SJSA1 (cell line): ENCODE measurements around the gene CFAP97D2. TPM values are rescaled to one million over a fixed set of nuclear protein-coding genes. Genes with fewer than 3 reads are reported as not detected.

Source experiments
- DNase-seq, 2 experiments: peaks; one replicate each; pipeline ENCODE4 v3.0.0-alpha.2; 2015 to 2020; ENCODE audit warnings: low spot score in 2 of 2, low read depth in 1 of 2
- H3K27ac ChIP-seq: fragments of 250-450 bp; sonication (Bioruptor Pico); 2 replicates; pipeline ENCODE4 v1.5.1; 2020; ENCODE audit warnings: mild to moderate bottlenecking, moderate library complexity
- H3K27me3 ChIP-seq: fragments of 250-450 bp; sonication (Bioruptor Pico); replicated peaks from 2 replicates; pipeline ENCODE4 v1.5.1; 2020; ENCODE audit warnings: mild to moderate bottlenecking, moderate library complexity
- H3K36me3 ChIP-seq: fragments of 250-450 bp; sonication (Bioruptor Pico); 2 replicates; pipeline ENCODE4 v1.5.1; 2020; ENCODE audit warnings: mild to moderate bottlenecking
- H3K4me1 ChIP-seq: fragments of 250-450 bp; sonication (Bioruptor Pico); replicated peaks from 2 replicates; pipeline ENCODE4 v1.6.1; 2021; ENCODE audit warnings: mild to moderate bottlenecking
- H3K4me3 ChIP-seq: fragments of 250-450 bp; sonication (Bioruptor Pico); 2 replicates; pipeline ENCODE4 v1.5.1; 2020; ENCODE audit warnings: mild to moderate bottlenecking
- H3K9me3 ChIP-seq: fragments of 250-450 bp; sonication (Bioruptor Pico); replicated peaks from 2 replicates; pipeline ENCODE4 v1.5.1; 2020; ENCODE audit warnings: mild to moderate bottlenecking
- total RNA-seq: library from RNA; depleted of rRNA; stranded (reverse); fragments of >200 nt; shearing (Covaris generic); gene quantifications from 2 replicates; pipeline ENCODE4 v1.2.3, GENCODE V29; 2014

The CFAP97D2 gene
- total RNA-seq, 1 experiment from 2014 or later, result 0.08 TPM

DNA sequence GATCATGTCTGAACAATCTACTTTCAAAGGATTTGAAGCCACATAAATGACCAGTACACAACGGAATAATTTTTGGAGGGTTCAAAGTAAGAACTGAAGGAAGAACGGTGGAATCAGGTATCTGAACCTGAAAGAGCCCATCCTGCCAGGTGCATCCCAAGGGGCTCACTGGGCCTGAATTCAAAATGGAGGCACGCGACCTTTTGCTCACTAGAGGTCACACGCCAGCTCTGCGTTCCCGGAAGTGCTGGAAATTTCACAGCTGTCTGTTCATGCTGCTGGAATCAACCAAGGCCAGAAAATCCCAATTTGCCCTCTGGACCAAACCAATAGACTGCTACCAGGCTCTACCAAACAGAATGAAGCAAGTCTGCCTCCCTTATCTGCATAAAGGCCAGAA, 42.5 kb upstream of the CFAP97D2 start:
- Histone ChIP-seq H3K27ac (no peak overlapping the region), H3K27me3 (no peaks in the 10 kb centered on the region), H3K4me1 (peaks cover 9% of the 10 kb centered on the region), H3K9me3 (0 out of 2 replicates have a peak, but pooled peaks cover 3% of the 10 kb centered on the region), H3K36me3 (peaks cover 6% of the 10 kb centered on the region), H3K4me3 (no peak overlapping the region)
- DNase-seq, result no peak

GRCh38 chr13:114140131-114140905, 38.7 kb upstream of the CFAP97D2 start:
- no peak overlapping the region for H3K4me3 ChIP-seq
- H3K27me3 ChIP-seq, result no peaks in the 10 kb centered on the region
- no peak for DNase-seq
- H3K36me3 ChIP-seq, result no peaks in the 10 kb centered on the region
- H3K27ac ChIP-seq, result no peak overlapping the region
- H3K9me3 ChIP-seq, result no peaks in the 10 kb centered on the region
- no peaks in the 10 kb centered on the region for H3K4me1 ChIP-seq

- no peaks in the 10 kb centered on the region for H3K9me3 ChIP-seq
- no peaks in the 10 kb centered on the region for H3K4me1 ChIP-seq
- H3K4me3 ChIP-seq, result no peak overlapping the region
- no peak for DNase-seq
- no peak overlapping the region for H3K27ac ChIP-seq
- no peaks in the 10 kb centered on the region for H3K27me3 ChIP-seq
- H3K36me3 ChIP-seq, result no peaks in the 10 kb centered on the region
Measured at GRCh38 chr13:114140906-114141250, 38.2 kb upstream of the CFAP97D2 start.

DNA sequence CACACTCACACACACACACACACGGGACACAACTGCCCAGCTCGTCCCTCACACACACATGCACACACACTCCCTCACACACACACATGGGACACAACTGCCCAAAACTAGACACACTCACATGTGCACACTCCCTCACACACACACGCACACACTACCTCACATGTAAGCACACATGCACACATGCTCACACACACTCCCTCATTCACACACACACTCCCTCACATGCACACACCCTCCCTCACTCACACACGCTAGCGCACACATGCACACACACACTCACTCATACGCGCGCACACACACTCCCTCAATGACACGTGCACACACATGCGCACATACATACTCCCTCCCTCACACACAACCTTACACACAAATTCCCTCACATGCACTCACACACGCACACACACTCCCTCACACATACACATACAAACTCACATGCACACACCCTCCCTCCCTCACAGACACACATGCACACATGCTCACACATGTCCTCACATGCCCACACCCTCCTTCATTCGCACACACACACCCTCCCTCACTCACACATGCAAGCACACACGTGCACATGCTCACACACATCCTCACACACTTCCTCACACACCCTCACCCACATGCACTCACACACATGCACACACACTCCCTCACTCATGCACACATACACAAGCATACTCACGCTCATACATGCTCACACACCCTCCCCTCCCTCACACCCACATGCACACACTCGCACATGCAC, 37.6 kb upstream of the CFAP97D2 start:
- no peaks in the 10 kb centered on the region for H3K36me3 ChIP-seq
- H3K27me3 ChIP-seq, result no peaks in the 10 kb centered on the region
- H3K4me1 ChIP-seq, result no peaks in the 10 kb centered on the region
- DNase-seq, result no peak
- no peak overlapping the region for H3K27ac ChIP-seq
- H3K9me3 ChIP-seq, result no peaks in the 10 kb centered on the region
- H3K4me3 ChIP-seq, result no peak overlapping the region

- Histone ChIP-seq H3K36me3 (no peaks in the 10 kb centered on the region), H3K4me1 (no peaks in the 10 kb centered on the region), H3K27ac (no peak overlapping the region), H3K9me3 (no peaks in the 10 kb centered on the region), H3K4me3 (no peak overlapping the region), H3K27me3 (no peaks in the 10 kb centered on the region)
- DNase-seq, result no peak
Measured at GRCh38 chr13:114142137-114142550, 36.9 kb upstream of the CFAP97D2 start.

DNA sequence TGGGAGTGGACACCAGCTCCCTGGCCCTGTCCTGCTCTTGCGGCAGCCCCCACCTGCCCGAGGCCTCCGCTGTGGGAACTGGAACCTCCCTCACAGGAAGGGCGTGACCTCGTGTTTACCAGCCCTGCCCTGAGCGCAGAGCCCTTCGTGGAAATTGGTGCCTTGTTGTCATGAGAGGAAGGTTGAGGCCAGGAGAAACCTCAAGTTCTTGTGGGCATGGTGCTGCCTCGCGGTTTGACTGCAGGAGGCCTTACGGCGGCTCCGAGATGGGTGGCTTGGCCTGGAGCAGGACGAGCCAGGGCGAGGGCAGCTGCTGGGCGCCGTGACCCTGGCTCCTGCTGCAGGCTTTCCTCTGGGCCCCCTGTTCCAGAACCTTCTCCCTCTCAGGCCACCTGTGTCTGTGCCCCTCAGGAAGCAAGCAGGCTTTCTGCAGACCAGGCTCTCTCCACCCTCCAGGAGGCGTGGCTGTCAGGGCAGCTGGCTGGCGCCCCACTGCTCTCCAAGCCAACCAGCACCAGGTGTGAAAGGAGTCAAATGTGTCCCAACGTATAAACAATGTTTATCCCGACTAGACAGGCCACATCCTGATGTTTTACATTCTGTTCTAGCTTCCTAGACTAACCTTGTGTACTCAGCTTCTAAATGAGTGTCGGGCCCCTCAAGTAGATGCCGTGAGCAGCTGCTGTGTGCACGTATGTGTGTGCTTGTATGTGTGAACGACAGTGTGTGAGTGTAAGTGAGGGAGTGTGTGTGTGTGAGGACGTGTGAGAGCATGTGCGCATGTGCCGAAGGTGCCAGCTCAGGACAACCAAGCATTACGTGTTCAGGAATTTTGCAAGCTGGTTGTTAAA, 36.2 kb upstream of the CFAP97D2 start:
- Histone ChIP-seq H3K27me3 (no peaks in the 10 kb centered on the region), H3K36me3 (no peaks in the 10 kb centered on the region), H3K4me3 (no peak overlapping the region), H3K4me1 (no peaks in the 10 kb centered on the region), H3K27ac (no peak overlapping the region), H3K9me3 (no peaks in the 10 kb centered on the region)
- no peak for DNase-seq

GRCh38 chr13:114143806-114144605, 35.1 kb upstream of the CFAP97D2 start:
- no peaks in the 10 kb centered on the region for H3K27me3 ChIP-seq
- DNase-seq, result no peak
- H3K9me3 ChIP-seq, result no peaks in the 10 kb centered on the region
- no peaks in the 10 kb centered on the region for H3K4me1 ChIP-seq
- no peak overlapping the region for H3K4me3 ChIP-seq
- no peak overlapping the region for H3K27ac ChIP-seq
- no peaks in the 10 kb centered on the region for H3K36me3 ChIP-seq

- no peaks in the 10 kb centered on the region for H3K36me3 ChIP-seq
- DNase-seq, result no peak
- no peaks in the 10 kb centered on the region for H3K4me1 ChIP-seq
- H3K27me3 ChIP-seq, result no peaks in the 10 kb centered on the region
- no peaks in the 10 kb centered on the region for H3K9me3 ChIP-seq
- no peak overlapping the region for H3K4me3 ChIP-seq
- H3K27ac ChIP-seq, result no peak overlapping the region
Measured at GRCh38 chr13:114144606-114145244, 34.3 kb upstream of the CFAP97D2 start.

DNA sequence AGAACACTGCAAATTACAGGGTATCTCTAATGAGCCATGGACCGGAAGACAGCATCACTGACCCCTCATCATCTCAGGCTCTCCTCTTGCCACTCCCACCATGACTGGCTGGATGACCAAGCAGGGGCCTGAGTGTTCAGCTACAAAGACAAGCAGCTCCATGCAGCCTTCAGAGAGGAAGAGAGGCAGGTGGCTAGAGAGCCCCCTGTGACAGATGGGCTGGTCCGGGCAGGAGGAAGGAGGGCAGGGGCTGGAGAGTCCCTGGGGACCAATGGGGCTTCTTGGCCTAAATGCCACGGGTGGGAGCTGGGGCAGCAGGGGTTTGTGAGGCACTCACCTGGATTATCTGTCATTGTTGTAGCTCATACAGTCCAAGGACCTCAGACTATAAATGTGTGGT, 33.8 kb upstream of the CFAP97D2 start:
- no peak overlapping the region for H3K4me3 ChIP-seq

DNA sequence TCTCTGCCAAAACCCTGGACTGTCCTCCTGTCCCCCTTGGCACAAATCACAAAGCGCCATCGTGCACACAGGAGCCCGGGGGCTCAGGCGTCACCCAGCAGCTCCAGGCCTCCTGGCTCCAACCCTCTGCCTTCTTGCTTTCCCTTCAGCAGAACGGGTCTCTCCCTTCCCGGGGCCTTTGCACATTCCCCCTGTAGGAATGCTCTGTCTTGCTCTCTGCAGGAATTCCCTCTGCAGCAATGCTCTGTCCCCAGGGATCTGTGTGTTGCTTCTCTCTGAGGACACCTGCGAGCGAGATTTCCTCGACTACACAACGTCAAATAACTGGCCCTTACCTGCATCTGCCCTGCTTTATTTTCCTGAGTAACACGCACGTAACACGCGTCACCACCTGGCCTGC, 33.3 kb upstream of the CFAP97D2 start:
- Histone ChIP-seq H3K4me1 (no peaks in the 10 kb centered on the region), H3K36me3 (no peaks in the 10 kb centered on the region), H3K27ac (no peak overlapping the region), H3K9me3 (no peaks in the 10 kb centered on the region), H3K27me3 (no peaks in the 10 kb centered on the region), H3K4me3 (no peak overlapping the region)
- DNase-seq, result no peak

More for the DNA sequence above, 33.8 kb upstream of the CFAP97D2 start:
- H3K36me3 ChIP-seq, result no peaks in the 10 kb centered on the region
- no peaks in the 10 kb centered on the region for H3K4me1 ChIP-seq
- no peaks in the 10 kb centered on the region for H3K27me3 ChIP-seq
- DNase-seq, result no peak
- H3K9me3 ChIP-seq, result no peaks in the 10 kb centered on the region
- H3K27ac ChIP-seq, result no peak overlapping the region

DNA sequence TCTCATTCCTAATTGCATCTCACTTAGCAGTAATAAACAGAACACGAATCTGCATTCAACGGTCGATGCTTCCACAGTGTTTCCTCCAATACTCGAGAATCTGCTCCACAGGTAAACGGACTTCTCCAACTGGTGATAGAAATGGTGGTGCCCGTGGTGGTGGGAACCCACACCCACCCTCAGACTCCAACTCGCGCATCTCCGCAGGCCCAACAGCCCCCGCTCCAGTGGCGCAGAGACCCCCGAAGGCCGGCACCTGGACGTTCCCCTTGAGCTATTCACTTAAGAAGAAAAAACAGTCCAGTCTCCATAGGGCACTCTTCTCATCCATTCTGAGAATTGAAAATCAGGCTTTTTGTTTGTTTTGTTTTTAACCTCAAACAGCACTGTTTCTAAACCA, 32.9 kb upstream of the CFAP97D2 start:
- DNase-seq, result no peak
- Histone ChIP-seq H3K27me3 (no peaks in the 10 kb centered on the region), H3K4me3 (no peak overlapping the region), H3K9me3 (no peaks in the 10 kb centered on the region), H3K4me1 (no peaks in the 10 kb centered on the region), H3K27ac (no peak overlapping the region), H3K36me3 (no peaks in the 10 kb centered on the region)

GRCh38 chr13:114146629-114147028, 32.4 kb upstream of the CFAP97D2 start:
- no peaks in the 10 kb centered on the region for H3K36me3 ChIP-seq

More at GRCh38 chr13:114146629-114147028, 32.4 kb upstream of the CFAP97D2 start:
- Histone ChIP-seq H3K27me3 (no peaks in the 10 kb centered on the region), H3K4me1 (no peaks in the 10 kb centered on the region), H3K4me3 (no peak overlapping the region), H3K9me3 (no peaks in the 10 kb centered on the region), H3K27ac (no peak overlapping the region)
- DNase-seq, result no peak
